ENCODE data around the gene CCDC33.

CCDC33 gene

GRCh38 chr15:74381190-74381453, 145.0 kb downstream of the CCDC33 start:
- Histone ChIP-seq H3K79me1 (ENCODE audit: low read length) (no peaks in the 10 kb centered on the region), H3K79me2 (ENCODE audit: control insufficient read depth, insufficient read depth, low read length) (no peaks in the 10 kb centered on the region), H3K56ac (ENCODE audit: low read length) (no peak overlapping the region), H3K4me3 (ENCODE audit: low read length) (no peak overlapping the region), H3K4me2 (ENCODE audit: low read length) (no peak overlapping the region), H3K18ac (ENCODE audit: low read length) (no peak overlapping the region), H3K36me3 (ENCODE audit: control insufficient read depth, insufficient read depth, low read length) (no peaks in the 10 kb centered on the region), H2BK5ac (ENCODE audit: low read length) (no peak overlapping the region), H4K5ac (ENCODE audit: low read length) (no peak overlapping the region), H3K27ac (ENCODE audit: low read depth, low read length) (no peak overlapping the region), H3K9ac (ENCODE audit: low read length) (no peak overlapping the region), H3K27me3 (ENCODE audit: insufficient read depth, low read length, poor library complexity) (no peaks in the 10 kb centered on the region), H3K4me1 (ENCODE audit: control insufficient read depth, low read depth, low read length) (peaks cover 3% of the 10 kb centered on the region), H2BK120ac (ENCODE audit: low read depth, low read length) (no peak overlapping the region), H3K23ac (ENCODE audit: low read length) (no peak overlapping the region), H4K8ac (ENCODE audit: low read depth, low read length) (no peak overlapping the region), H2BK15ac (replicated peaks; ENCODE audit: low read depth) (no peak overlapping the region), H3K4ac (ENCODE audit: low read depth, low read length) (no peak overlapping the region), H2AK5ac (ENCODE audit: low read length) (no peak overlapping the region)
- WGBS (ENCODE audit: extremely low coverage, insufficient coverage, low lambda C conversion rate): no CpG with 5 or more reads among the region's 2 CpGs
- DNase-seq: no peak

- Histone ChIP-seq H3K18ac (ENCODE audit: low read length) (no peak overlapping the region), H3K4ac (ENCODE audit: low read depth, low read length) (no peak overlapping the region), H3K56ac (ENCODE audit: low read length) (no peak overlapping the region), H3K79me2 (ENCODE audit: control insufficient read depth, insufficient read depth, low read length) (no peaks in the 10 kb centered on the region), H3K79me1 (ENCODE audit: low read length) (no peaks in the 10 kb centered on the region), H2AK5ac (ENCODE audit: low read length) (no peak overlapping the region), H3K4me3 (ENCODE audit: low read length) (no peak overlapping the region), H3K36me3 (ENCODE audit: control insufficient read depth, insufficient read depth, low read length) (no peaks in the 10 kb centered on the region), H3K4me1 (ENCODE audit: control insufficient read depth, low read depth, low read length) (peaks cover 3% of the 10 kb centered on the region), H3K4me2 (ENCODE audit: low read length) (no peak overlapping the region), H2BK120ac (ENCODE audit: low read depth, low read length) (no peak overlapping the region), H2BK5ac (ENCODE audit: low read length) (no peak overlapping the region), H4K5ac (ENCODE audit: low read length) (no peak overlapping the region), H3K27ac (ENCODE audit: low read depth, low read length) (no peak overlapping the region), H3K23ac (ENCODE audit: low read length) (no peak overlapping the region), H3K27me3 (ENCODE audit: insufficient read depth, low read length, poor library complexity) (no peaks in the 10 kb centered on the region), H2BK15ac (replicated peaks; ENCODE audit: low read depth) (no peak overlapping the region), H3K9ac (ENCODE audit: low read length) (no peak overlapping the region), H4K8ac (ENCODE audit: low read depth, low read length) (no peak overlapping the region)
- no peak for DNase-seq
- no CpG with 5 or more reads among the region's 5 CpGs for WGBS (ENCODE audit: extremely low coverage, insufficient coverage, low lambda C conversion rate)
Measured at GRCh38 chr15:74381481-74381880, 145.4 kb downstream of the CCDC33 start.

DNA sequence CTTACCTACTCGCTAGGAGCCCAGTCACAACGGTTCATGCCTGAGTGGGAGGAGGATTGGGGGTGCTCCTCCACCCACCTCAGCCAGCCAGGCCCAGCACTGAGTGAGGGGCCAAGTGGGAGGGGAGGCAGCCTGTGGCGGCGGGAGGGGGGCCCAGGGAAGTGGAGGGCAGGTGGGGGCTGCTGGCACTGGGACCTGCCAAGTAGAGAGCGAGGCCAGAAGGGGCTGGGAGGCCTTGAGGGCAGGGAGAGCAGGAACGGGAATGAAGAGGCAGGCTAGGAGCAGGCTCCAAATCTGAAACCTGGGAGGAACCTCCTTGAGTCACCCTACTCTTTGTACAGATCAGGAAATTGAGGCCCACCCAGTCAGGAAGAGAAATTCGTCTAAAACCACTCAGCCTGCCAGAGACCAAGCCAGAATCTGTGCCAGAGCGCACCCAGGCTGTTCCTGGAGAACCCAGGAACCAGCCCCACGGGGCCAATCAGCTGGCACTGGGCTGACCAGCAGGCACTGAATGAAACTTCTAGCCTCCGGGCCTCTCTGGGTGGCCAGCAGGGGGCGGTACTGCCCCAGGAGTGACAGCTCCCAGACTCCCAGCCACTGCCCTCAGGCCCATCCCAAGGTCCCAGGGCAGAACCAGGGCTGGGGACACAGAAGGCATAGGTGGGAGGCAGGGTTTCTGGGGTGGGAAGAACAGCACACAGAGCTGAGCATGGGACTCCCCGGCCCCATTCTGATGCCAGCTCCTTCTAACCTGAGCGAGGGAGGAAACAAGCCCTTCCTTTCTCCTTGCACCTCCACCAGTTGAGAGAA, 146.1 kb downstream of the CCDC33 start:
- H4K5ac ChIP-seq (ENCODE audit: low read length): no peak overlapping the region
- H2BK5ac ChIP-seq (ENCODE audit: low read length): no peak overlapping the region
- H3K79me1 ChIP-seq (ENCODE audit: low read length): no peaks in the 10 kb centered on the region
- no peaks in the 10 kb centered on the region for H3K27me3 ChIP-seq (ENCODE audit: insufficient read depth, low read length, poor library complexity)
- peaks cover 3% of the 10 kb centered on the region for H3K4me1 ChIP-seq (ENCODE audit: control insufficient read depth, low read depth, low read length)
- no CpG with 5 or more reads among the region's 13 CpGs for WGBS (ENCODE audit: extremely low coverage, insufficient coverage, low lambda C conversion rate)
- no peak overlapping the region for H4K8ac ChIP-seq (ENCODE audit: low read depth, low read length)
- H3K18ac ChIP-seq (ENCODE audit: low read length): no peak overlapping the region
- DNase-seq: peak; percentile 88
- no peak overlapping the region for H2BK120ac ChIP-seq (ENCODE audit: low read depth, low read length)
- H3K9ac ChIP-seq (ENCODE audit: low read length): no peak overlapping the region
- H3K4ac ChIP-seq (ENCODE audit: low read depth, low read length): no peak overlapping the region
- H3K79me2 ChIP-seq (ENCODE audit: control insufficient read depth, insufficient read depth, low read length): no peaks in the 10 kb centered on the region
- H3K4me3 ChIP-seq (ENCODE audit: low read length): no peak overlapping the region
- no peak overlapping the region for H3K27ac ChIP-seq (ENCODE audit: low read depth, low read length)
- peak overlapping the region; percentile 15 for H3K56ac ChIP-seq (ENCODE audit: low read length)
- no peaks in the 10 kb centered on the region for H3K36me3 ChIP-seq (ENCODE audit: control insufficient read depth, insufficient read depth, low read length)
- no peak overlapping the region for H3K23ac ChIP-seq (ENCODE audit: low read length)
- no peak overlapping the region for H2AK5ac ChIP-seq (ENCODE audit: low read length)
- H2BK15ac ChIP-seq (replicated peaks; ENCODE audit: low read depth): no peak overlapping the region
- H3K4me2 ChIP-seq (ENCODE audit: low read length): no peak overlapping the region

GRCh38 chr15:74383286-74383685, 147.2 kb downstream of the CCDC33 start:
- no peak overlapping the region for H3K4me2 ChIP-seq (ENCODE audit: low read length)
- no peak overlapping the region for H3K9ac ChIP-seq (ENCODE audit: low read length)
- no peak overlapping the region for H4K8ac ChIP-seq (ENCODE audit: low read depth, low read length)
- H2BK15ac ChIP-seq (replicated peaks; ENCODE audit: low read depth): no peak overlapping the region
- WGBS (ENCODE audit: extremely low coverage, insufficient coverage, low lambda C conversion rate): no CpG with 5 or more reads among the region's 4 CpGs
- H3K23ac ChIP-seq (ENCODE audit: low read length): no peak overlapping the region
- H3K36me3 ChIP-seq (ENCODE audit: control insufficient read depth, insufficient read depth, low read length): no peaks in the 10 kb centered on the region
- no peak overlapping the region for H3K18ac ChIP-seq (ENCODE audit: low read length)
- no peak for DNase-seq
- no peak overlapping the region for H3K4ac ChIP-seq (ENCODE audit: low read depth, low read length)
- no peaks in the 10 kb centered on the region for H3K79me1 ChIP-seq (ENCODE audit: low read length)
- no peak overlapping the region for H2BK5ac ChIP-seq (ENCODE audit: low read length)
- H3K4me1 ChIP-seq (ENCODE audit: control insufficient read depth, low read depth, low read length): peaks cover 3% of the 10 kb centered on the region
- no peak overlapping the region for H4K5ac ChIP-seq (ENCODE audit: low read length)
- no peak overlapping the region for H2AK5ac ChIP-seq (ENCODE audit: low read length)
- H3K79me2 ChIP-seq (ENCODE audit: control insufficient read depth, insufficient read depth, low read length): no peaks in the 10 kb centered on the region
- H2BK120ac ChIP-seq (ENCODE audit: low read depth, low read length): no peak overlapping the region
- H3K4me3 ChIP-seq (ENCODE audit: low read length): no peak overlapping the region
- H3K56ac ChIP-seq (ENCODE audit: low read length): no peak overlapping the region
- H3K27me3 ChIP-seq (ENCODE audit: insufficient read depth, low read length, poor library complexity): no peaks in the 10 kb centered on the region
- H3K27ac ChIP-seq (ENCODE audit: low read depth, low read length): no peak overlapping the region

DNA sequence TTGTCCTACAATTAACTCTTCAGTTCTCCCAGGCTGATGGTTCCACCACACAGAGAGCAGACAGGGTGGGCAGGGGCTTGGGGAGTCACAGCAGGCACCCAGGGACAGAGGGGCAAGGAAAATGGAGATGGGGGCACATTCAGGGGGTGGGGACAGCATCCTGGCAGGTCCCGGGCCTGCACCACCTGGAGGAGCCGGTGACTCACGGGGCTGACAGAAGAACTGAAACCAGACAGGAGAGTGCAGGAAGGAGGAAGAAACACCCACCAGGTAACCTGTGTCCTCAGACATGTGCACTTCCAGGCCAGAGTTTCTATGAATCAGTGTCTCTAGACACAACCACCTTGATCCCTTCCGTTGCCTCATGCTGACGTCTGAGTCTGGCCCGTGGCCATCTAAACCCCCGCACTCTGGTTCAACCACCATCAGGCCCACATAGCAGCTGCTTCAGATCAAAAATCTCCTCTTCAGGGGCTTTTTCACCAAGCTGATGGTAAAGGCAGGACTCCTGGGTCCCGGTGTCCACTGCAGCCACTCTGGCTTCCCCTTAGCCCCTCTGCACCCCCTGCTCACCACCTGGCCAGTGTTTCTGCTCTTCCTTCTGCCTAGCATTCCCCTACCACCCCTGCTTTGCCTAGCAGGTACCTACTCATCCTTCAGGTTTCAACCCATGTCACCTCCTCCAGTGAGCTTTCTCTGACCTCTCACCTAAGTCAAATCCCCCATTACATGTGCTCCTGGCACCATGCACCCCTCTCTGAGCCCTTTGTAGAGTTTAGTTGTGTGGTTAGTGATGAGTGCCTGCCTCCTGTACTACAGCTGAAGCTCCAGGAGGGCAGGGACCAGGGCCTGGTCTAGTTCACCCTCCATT, 147.8 kb downstream of the CCDC33 start:
- H3K4me2 ChIP-seq (ENCODE audit: low read length): no peak overlapping the region
- no peak overlapping the region for H2BK15ac ChIP-seq (replicated peaks; ENCODE audit: low read depth)
- no peaks in the 10 kb centered on the region for H3K27me3 ChIP-seq (ENCODE audit: insufficient read depth, low read length, poor library complexity)
- no peaks in the 10 kb centered on the region for H3K36me3 ChIP-seq (ENCODE audit: control insufficient read depth, insufficient read depth, low read length)
- no peak overlapping the region for H4K8ac ChIP-seq (ENCODE audit: low read depth, low read length)
- H2BK5ac ChIP-seq (ENCODE audit: low read length): no peak overlapping the region
- no peak overlapping the region for H3K4ac ChIP-seq (ENCODE audit: low read depth, low read length)
- DNase-seq: no peak
- WGBS (ENCODE audit: extremely low coverage, insufficient coverage, low lambda C conversion rate): no CpG with 5 or more reads among the region's 8 CpGs
- H3K4me3 ChIP-seq (ENCODE audit: low read length): no peak overlapping the region
- no peak overlapping the region for H3K9ac ChIP-seq (ENCODE audit: low read length)
- peaks cover 3% of the 10 kb centered on the region for H3K4me1 ChIP-seq (ENCODE audit: control insufficient read depth, low read depth, low read length)
- no peak overlapping the region for H3K27ac ChIP-seq (ENCODE audit: low read depth, low read length)
- no peak overlapping the region for H4K5ac ChIP-seq (ENCODE audit: low read length)
- no peak overlapping the region for H3K56ac ChIP-seq (ENCODE audit: low read length)
- H3K23ac ChIP-seq (ENCODE audit: low read length): no peak overlapping the region
- no peak overlapping the region for H2AK5ac ChIP-seq (ENCODE audit: low read length)
- no peaks in the 10 kb centered on the region for H3K79me1 ChIP-seq (ENCODE audit: low read length)
- H3K79me2 ChIP-seq (ENCODE audit: control insufficient read depth, insufficient read depth, low read length): no peaks in the 10 kb centered on the region
- H2BK120ac ChIP-seq (ENCODE audit: low read depth, low read length): no peak overlapping the region
- no peak overlapping the region for H3K18ac ChIP-seq (ENCODE audit: low read length)
